Measurements from ENCODE around the gene AMHR2. TPM values are rescaled to one million over a fixed set of nuclear protein-coding genes. Genes with fewer than 3 reads are reported as not detected.

AMHR2 gene
- total RNA-seq, 1 donor, result 0.52 TPM

DNA sequence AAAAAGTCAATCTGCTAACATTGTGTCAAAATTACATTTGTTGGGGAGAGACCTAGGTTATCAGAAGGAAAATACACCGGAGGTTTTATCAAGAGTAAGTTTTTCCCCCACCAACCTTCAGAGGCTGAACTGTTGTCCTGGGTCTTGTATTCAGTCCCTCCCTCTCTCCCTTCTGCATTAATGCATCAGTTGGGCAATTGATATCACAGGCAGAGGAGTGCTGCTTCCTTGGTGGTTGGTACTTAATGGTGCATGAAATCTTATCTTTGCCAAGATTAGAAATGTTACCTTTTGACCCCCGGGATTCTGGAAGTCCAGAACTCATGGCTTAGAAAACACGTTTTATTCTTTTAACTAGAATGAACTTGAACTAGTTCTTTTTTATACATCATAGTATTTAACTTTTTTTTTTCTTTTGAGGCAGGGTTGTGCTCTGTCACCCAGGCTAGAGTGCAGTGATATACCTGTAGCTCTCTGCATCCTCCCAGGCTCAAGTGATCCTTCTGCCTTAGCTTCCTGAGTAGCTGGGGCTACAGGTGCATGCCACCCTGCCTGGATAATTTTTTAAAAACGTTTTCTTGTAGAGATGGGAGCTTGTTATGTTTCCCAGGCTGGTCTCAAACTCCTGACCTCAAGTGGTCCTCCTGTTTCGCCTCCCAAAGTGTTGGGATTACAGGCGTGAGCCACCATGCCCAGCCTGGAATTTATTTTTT is 33.2 kb downstream of the AMHR2 start:
- no peak overlapping the region for H3K4me3 ChIP-seq (ENCODE audit: low read length)
- H3K27me3 ChIP-seq (ENCODE audit: insufficient read depth, low read length), result no peaks in the 10 kb centered on the region
- H3K9me3 ChIP-seq (ENCODE audit: low read depth, low read length), result no peaks in the 10 kb centered on the region
- H3K4me1 ChIP-seq (ENCODE audit: insufficient read depth, low read length), result peaks cover 20% of the 10 kb centered on the region

DNA sequence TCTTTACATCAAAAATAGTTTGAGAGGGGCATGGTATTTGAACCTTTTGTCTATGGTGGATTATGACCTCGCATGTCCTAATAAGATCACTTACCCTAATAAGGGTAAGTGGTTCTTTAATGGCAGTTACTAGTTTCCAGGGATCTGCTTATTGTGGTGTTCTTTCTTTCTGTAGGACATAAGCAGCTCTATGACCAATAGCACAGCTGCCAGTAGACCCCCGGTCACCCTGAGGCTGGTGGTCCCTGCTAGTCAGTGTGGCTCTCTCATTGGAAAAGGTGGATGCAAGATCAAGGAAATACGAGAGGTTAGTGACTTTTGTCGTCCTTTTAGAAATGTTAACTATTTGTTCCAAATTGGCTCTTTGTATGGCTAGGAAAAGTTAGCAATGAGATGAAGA is 35.4 kb downstream of the AMHR2 start:
- H3K27me3 ChIP-seq (ENCODE audit: insufficient read depth, low read length), result no peaks in the 10 kb centered on the region
- H3K9me3 ChIP-seq (ENCODE audit: low read depth, low read length), result no peaks in the 10 kb centered on the region
- H3K4me3 ChIP-seq (ENCODE audit: low read length), result no peak overlapping the region
- peaks cover 9% of the 10 kb centered on the region for H3K4me1 ChIP-seq (ENCODE audit: insufficient read depth, low read length)

DNA sequence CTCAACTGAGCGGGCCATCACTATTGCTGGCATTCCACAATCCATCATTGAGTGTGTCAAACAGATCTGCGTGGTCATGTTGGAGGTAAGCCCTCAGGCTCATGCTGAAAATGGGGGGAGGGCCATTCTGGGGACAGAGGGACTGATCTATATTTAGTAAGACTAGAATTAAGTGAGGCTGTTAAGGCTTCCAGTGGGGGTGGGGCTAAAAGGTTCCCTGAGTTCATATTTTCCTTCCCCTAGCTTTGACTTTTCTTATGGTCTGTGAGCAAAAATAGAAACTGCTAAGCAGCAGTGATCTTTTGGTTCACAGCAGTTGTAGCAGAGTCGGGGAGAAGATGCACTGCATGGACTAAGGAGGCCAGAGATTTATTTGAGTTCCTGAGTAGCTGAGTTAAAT is 37.4 kb downstream of the AMHR2 start:
- H3K27me3 ChIP-seq (ENCODE audit: insufficient read depth, low read length), result no peaks in the 10 kb centered on the region
- no peak overlapping the region for H3K4me3 ChIP-seq (ENCODE audit: low read length)
- no peaks in the 10 kb centered on the region for H3K9me3 ChIP-seq (ENCODE audit: low read depth, low read length)
- H3K4me1 ChIP-seq (ENCODE audit: insufficient read depth, low read length), result peaks cover 3% of the 10 kb centered on the region

DNA sequence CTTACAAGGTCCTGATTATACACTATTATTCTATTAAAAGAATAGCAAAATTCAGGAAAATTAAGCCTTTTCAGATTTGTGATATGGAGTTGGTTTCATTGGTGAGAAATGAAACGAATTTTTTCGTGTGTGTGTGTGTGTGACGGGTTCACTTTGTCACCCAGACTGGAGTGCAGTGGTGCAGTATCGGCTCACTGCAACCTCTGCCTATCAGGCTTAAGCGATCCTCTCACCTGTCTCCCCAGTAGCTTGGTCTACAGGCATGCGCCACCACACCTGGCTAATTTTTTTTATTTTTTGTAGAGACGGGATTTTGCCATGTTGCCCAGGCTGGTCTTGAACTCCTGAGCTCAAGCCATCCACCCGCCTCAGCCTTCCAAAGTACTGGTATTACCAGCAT is 37.9 kb downstream of the AMHR2 start:
- H3K4me3 ChIP-seq (ENCODE audit: low read length), result no peak overlapping the region
- peaks cover 3% of the 10 kb centered on the region for H3K4me1 ChIP-seq (ENCODE audit: insufficient read depth, low read length)
- H3K27me3 ChIP-seq (ENCODE audit: insufficient read depth, low read length), result no peaks in the 10 kb centered on the region
- no peaks in the 10 kb centered on the region for H3K9me3 ChIP-seq (ENCODE audit: low read depth, low read length)

DNA sequence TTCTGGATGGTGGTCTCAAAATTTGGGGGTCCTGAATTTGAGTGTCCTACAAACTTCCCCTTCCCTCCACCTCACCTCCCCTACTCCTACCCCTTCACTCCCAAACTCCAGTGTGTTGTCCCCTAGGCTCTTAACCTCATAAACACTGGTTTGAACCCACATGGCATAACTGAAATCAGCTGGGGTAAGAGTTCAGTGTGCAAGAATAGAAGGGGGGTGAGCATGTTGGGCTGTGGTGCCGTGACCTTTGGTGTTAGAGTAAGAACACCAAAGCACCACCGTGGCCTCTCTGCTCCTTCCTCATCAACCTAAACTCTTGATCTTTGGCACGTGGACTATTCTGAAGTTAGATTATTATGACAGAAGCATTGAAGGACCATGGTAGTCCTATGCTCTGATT is 39.3 kb downstream of the AMHR2 start:
- Histone ChIP-seq H3K4me1 (ENCODE audit: insufficient read depth, low read length) (peaks cover 3% of the 10 kb centered on the region), H3K4me3 (ENCODE audit: low read length) (no peak overlapping the region), H3K9me3 (ENCODE audit: low read depth, low read length) (no peaks in the 10 kb centered on the region), H3K27me3 (ENCODE audit: insufficient read depth, low read length) (no peaks in the 10 kb centered on the region)

DNA sequence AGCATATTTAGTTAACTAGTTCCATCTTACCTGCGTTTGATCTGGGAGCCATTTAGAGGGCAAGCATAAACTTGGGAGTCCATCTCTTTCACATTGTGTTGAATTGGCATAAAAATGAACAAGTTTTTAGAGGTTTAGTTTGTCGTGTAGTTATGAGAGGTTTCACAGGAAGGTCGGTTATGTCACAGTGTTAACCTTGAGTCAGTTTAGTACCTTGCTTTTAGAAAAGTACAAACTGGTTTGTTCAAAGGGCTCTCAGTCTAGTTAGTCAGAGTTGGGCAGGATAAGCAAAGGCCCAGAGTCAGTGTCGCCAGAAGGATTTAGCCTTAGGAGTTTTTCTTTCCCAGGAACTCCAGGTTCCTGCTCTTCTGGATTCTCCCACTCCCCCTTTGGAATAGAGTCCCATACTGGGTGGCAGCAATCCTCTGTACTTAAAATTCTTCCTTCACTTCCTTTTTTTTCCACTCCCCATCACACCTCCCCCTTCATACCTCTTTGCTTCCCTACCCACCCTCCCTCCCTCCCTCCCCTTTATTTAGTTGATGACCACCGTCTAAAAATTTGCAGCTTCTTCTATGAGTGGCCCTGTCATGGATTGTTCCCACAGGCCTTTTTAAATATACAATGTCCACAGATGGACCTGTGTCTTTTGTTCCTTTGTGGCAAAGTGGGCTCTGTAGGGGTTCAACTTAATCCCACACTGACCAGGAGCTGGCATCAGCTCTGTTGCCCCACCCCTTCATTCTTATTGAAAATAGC is 40.3 kb downstream of the AMHR2 start:
- Histone ChIP-seq H3K4me3 (ENCODE audit: low read length) (no peak overlapping the region), H3K9me3 (ENCODE audit: low read depth, low read length) (no peaks in the 10 kb centered on the region), H3K27me3 (ENCODE audit: insufficient read depth, low read length) (no peaks in the 10 kb centered on the region), H3K4me1 (ENCODE audit: insufficient read depth, low read length) (peaks cover 3% of the 10 kb centered on the region)

DNA sequence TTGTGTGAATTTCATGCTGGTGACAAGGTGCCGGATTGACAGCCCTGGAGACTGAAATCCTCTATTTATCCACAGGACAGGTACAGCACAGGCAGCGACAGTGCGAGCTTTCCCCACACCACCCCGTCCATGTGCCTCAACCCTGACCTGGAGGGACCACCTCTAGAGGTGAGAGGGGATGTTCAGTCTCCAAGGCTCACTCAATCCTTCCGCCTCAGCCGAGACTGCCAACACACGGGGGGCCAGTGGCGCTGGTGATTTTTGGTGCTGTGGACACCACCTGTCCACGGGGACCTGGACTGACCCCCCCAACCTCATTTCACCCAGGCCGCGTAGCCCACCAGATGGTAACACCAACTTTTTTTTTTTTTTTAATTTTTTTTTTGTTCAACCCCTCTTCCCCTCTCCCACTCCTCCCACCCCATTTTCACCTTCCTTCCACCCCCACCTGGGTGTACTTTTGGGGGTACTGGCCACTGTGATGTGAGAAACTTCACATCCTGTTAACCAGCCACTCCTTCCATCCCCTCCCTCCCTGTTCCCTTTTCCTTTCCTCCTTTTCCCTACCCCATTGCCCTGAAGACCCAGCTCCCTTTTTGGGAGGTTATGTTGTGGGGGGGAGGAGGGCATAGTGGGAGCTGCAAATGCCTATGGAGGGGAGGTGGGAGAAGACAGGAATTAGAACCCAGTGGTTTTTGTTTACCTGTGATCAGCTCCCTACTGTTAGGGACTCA is 41.2 kb downstream of the AMHR2 start:
- Histone ChIP-seq H3K27me3 (ENCODE audit: insufficient read depth, low read length) (no peaks in the 10 kb centered on the region), H3K4me3 (ENCODE audit: low read length) (no peak overlapping the region)

DNA sequence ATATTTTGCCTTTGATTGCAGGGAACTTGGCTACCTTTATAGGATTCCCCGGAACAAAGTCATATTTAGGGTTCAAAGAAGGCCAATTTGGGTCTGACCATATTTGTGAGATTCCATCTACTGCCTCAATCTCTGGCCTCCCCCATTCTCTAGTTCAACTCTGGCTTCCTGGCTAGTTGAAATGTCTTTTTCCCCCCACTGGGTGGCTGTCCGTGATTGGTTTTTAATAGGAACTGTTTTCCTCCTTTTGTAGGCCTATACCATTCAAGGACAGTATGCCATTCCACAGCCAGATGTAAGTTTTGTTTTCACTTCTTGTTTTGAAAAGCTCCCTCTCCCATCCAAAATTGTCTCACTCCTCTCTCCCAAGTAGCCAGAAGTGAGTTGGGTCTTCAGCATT is 42.0 kb downstream of the AMHR2 start:
- no peak overlapping the region for H3K4me3 ChIP-seq (ENCODE audit: low read length)
- no peaks in the 10 kb centered on the region for H3K9me3 ChIP-seq (ENCODE audit: low read depth, low read length)
- no peaks in the 10 kb centered on the region for H3K27me3 ChIP-seq (ENCODE audit: insufficient read depth, low read length)
- H3K4me1 ChIP-seq (ENCODE audit: insufficient read depth, low read length), result peaks cover 3% of the 10 kb centered on the region

More for the DNA sequence above, 41.2 kb downstream of the AMHR2 start:
- no peaks in the 10 kb centered on the region for H3K9me3 ChIP-seq (ENCODE audit: low read depth, low read length)
- H3K4me1 ChIP-seq (ENCODE audit: insufficient read depth, low read length), result peaks cover 3% of the 10 kb centered on the region

DNA sequence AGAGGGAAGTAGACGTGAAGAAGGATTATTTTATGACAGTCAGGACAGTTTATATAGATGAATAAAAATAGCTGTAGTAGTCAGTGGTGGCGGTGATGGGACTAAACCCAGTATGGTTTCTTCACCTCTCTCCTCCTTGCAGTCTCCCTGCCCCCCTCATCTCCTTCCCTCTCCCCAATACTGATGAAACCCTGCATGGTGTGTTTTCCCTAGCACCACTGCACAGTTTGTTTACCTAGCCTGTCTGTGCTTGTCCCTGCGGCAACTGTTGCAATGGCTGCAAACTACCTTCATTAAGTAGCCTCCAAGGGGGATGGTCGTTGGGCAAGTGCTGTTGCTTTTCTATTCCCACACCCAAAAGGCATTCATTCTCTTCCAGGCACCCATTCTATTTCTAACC is 43.0 kb downstream of the AMHR2 start:
- H3K9me3 ChIP-seq (ENCODE audit: low read depth, low read length), result no peaks in the 10 kb centered on the region
- no peaks in the 10 kb centered on the region for H3K27me3 ChIP-seq (ENCODE audit: insufficient read depth, low read length)
- peaks cover 3% of the 10 kb centered on the region for H3K4me1 ChIP-seq (ENCODE audit: insufficient read depth, low read length)
- no peak overlapping the region for H3K4me3 ChIP-seq (ENCODE audit: low read length)

DNA sequence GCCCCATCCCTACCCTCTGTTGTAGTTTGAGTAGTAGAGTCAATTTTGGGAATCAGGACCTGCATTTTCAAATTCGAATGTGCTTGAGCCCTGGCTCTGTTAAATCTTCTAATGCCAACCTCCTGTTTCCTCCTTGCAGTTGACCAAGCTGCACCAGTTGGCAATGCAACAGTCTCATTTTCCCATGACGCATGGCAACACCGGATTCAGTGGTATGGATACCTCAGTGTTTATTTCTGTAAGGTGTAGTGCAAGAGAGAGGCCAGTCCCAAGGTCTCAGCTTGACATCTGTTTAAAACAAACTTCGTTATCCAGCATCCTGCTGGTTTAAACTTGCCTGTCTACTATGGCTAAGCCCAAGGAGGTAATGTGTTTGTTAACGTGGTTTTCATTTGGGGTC is 43.4 kb downstream of the AMHR2 start:
- H3K4me3 ChIP-seq (ENCODE audit: low read length), result no peak overlapping the region
- peaks cover 3% of the 10 kb centered on the region for H3K4me1 ChIP-seq (ENCODE audit: insufficient read depth, low read length)
- no peaks in the 10 kb centered on the region for H3K9me3 ChIP-seq (ENCODE audit: low read depth, low read length)
- no peaks in the 10 kb centered on the region for H3K27me3 ChIP-seq (ENCODE audit: insufficient read depth, low read length)

DNA sequence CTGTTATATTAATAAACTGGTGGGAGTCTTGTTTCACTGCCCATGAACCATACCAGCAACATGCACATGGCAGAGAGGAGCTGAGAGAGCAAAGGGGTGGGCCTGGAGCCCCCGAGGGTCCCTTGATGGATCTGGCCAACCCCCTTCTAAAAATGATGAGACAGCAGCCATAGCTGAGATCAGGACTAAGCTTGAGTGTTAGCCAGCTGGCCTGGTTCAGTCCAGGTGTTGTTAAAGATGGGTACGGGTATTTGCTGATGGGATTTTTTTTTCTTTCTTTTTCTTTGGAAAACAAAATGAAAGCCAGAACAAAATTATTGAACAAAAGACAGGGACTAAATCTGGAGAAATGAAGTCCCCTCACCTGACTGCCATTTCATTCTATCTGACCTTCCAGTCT is 44.2 kb downstream of the AMHR2 start:
- peaks cover 2% of the 10 kb centered on the region for H3K4me1 ChIP-seq (ENCODE audit: insufficient read depth, low read length)
- no peak overlapping the region for H3K4me3 ChIP-seq (ENCODE audit: low read length)
- H3K9me3 ChIP-seq (ENCODE audit: low read depth, low read length), result no peaks in the 10 kb centered on the region
- no peaks in the 10 kb centered on the region for H3K27me3 ChIP-seq (ENCODE audit: insufficient read depth, low read length)

DNA sequence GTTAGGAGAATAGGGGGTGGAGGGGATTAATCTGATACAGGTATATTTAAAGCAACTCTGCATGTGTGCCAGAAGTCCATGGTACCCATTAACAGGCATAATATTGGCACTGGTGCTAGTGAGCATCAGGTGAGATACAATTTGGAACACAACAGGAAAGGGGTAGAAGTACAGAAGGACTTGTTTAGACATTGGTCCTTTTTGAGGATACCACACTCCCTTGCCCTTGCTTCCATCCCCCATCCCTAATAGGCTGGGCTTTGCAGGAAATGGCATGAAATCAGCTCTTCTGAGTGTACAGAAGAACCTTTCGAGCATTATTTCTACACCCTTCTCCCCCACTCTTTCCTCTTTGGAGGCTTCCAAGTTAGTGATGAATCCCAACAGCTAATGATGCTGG is 44.6 kb downstream of the AMHR2 start:
- Histone ChIP-seq H3K4me3 (ENCODE audit: low read length) (no peak overlapping the region), H3K4me1 (ENCODE audit: insufficient read depth, low read length) (peaks cover 5% of the 10 kb centered on the region), H3K9me3 (ENCODE audit: low read depth, low read length) (no peaks in the 10 kb centered on the region), H3K27me3 (ENCODE audit: insufficient read depth, low read length) (no peaks in the 10 kb centered on the region)

DNA sequence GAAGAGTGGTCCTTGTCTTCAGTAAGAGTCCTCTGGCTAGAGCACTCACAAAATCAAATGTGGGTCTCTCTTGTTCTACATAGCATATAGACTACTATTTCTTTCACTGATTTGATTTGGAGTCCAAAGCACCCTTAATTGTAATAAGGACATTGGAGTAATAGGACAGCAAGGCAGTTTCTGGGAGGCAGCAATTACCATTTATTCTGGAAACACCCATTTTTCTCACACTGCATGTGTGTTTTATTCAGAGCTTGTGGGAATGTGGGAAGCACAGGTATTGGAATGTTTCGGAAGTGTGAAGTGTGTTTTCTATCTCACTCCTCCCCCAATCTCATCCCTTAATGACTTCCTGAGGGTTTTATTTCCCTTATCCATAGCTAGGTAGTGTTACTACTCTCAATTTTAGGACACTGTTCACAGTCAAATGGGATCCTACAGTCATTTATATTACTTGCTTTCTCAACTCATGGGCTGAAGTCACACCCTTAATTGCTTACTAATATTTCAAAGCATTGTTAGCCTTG is 48.5 kb downstream of the AMHR2 start:
- H3K9me3 ChIP-seq (ENCODE audit: low read depth, low read length), result no peaks in the 10 kb centered on the region
- no peak overlapping the region for H3K4me3 ChIP-seq (ENCODE audit: low read length)
- H3K27me3 ChIP-seq (ENCODE audit: insufficient read depth, low read length), result no peaks in the 10 kb centered on the region
- H3K4me1 ChIP-seq (ENCODE audit: insufficient read depth, low read length), result peaks cover 6% of the 10 kb centered on the region

DNA sequence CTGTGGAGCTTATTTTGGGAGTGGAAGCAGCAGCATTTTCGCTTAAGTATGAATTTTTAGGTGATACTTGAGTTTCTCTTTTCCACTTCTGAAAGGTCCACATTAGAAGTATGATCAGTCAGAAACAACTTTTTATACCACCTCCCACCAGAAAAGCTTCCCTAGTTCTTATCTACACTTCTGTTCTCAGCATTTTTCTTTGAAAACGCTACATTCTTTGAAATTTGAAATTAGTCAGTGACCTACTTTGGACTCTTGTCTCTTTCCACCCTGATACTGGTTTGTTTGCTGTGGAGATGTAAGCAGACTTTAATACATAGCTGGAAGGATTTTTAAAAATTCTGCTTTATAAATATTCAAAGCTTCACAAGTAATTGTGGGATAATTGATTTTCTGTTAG is 50.4 kb downstream of the AMHR2 start:
- H3K4me1 ChIP-seq (ENCODE audit: insufficient read depth, low read length), result peaks cover 6% of the 10 kb centered on the region
- no peak overlapping the region for H3K4me3 ChIP-seq (ENCODE audit: low read length)
- no peaks in the 10 kb centered on the region for H3K27me3 ChIP-seq (ENCODE audit: insufficient read depth, low read length)
- no peaks in the 10 kb centered on the region for H3K9me3 ChIP-seq (ENCODE audit: low read depth, low read length)

DNA sequence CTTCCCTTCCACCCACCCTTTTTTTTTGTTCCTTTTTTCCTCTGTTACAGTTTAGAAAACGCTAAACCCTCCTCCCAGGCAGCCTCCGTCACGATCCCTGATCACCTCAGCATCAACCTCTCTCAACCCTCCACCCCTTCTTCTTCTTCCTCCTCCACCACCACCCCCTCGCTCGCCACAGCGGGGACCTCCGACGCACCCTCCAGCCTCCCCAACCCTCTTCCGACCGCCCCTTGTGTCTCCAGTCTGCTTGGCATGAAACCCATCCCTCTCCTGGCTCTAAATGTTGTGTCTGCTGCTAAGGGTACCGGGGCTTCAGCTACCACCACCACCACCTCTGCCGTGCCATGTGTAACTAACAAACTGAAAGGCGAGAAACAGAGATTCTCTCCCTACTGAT is 51.2 kb downstream of the AMHR2 start:
- H3K27me3 ChIP-seq (ENCODE audit: insufficient read depth, low read length), result no peaks in the 10 kb centered on the region
- no peaks in the 10 kb centered on the region for H3K9me3 ChIP-seq (ENCODE audit: low read depth, low read length)
- peaks cover 6% of the 10 kb centered on the region for H3K4me1 ChIP-seq (ENCODE audit: insufficient read depth, low read length)
- H3K4me3 ChIP-seq (ENCODE audit: low read length), result no peak overlapping the region

Data from mononuclear cell (primary cell).